ENCODE measurements around the gene GALNT7. TPM values are rescaled to one million over a fixed set of nuclear protein-coding genes. Genes with fewer than 3 reads are reported as not detected.

The GALNT7 gene
- total and polyA plus RNA-seq, 2 of the 13 experiments (the other 11 are each of a cell fraction or from before 2014, with no cell fraction given), result 0.08 to 0.13 TPM

- TF ChIP-seq HNF1A (IDR thresholded peaks at IDR 0.05; ENCODE audit: low read depth), result no peak
- TF ChIP-seq HNF1A (CRISPR knock-in tag; IDR thresholded peaks at IDR 0.05; ENCODE audit: borderline replicate concordance), result peak; percentile 32; the same call in 1 of the 2 replicates
- no peak for TF ChIP-seq MBNL3 (CRISPR knock-in tag; conservative IDR thresholded peaks at IDR 0.05)
- peak; percentile 81 for TF ChIP-seq KMT2A (CRISPR knock-in tag; IDR thresholded peaks at IDR 0.05)
- TF ChIP-seq ATF5 (CRISPR knock-in tag; IDR thresholded peaks at IDR 0.05; ENCODE audit: low read depth), result no peak
- peak; percentile 65 for TF ChIP-seq ASH2L (IDR thresholded peaks at IDR 0.05; ENCODE audit: insufficient read length, low read depth, low read length)
- TF ChIP-seq ZBTB20 (CRISPR knock-in tag; IDR thresholded peaks at IDR 0.05; ENCODE audit: borderline replicate concordance, low read depth), result peak; percentile 66; the same call in 1 of the 2 replicates
- peak; percentile 61; the same call in 1 of the 2 replicates for TF ChIP-seq ZFP41 (CRISPR knock-in tag; IDR thresholded peaks at IDR 0.05; ENCODE audit: borderline replicate concordance)
- TF ChIP-seq ZNF580 (CRISPR knock-in tag; IDR thresholded peaks at IDR 0.05; ENCODE audit: borderline replicate concordance, low read depth), result peak; percentile 50; the same call in 1 of the 2 replicates
- peak; percentile 50; the same call in 1 of the 2 replicates for TF ChIP-seq MEIS2 (CRISPR knock-in tag; IDR thresholded peaks at IDR 0.05)
- no peak for TF ChIP-seq AKAP8 (CRISPR knock-in tag; IDR thresholded peaks at IDR 0.05)
- TF ChIP-seq PRDM10 (CRISPR knock-in tag; IDR thresholded peaks at IDR 0.05; ENCODE audit: low read depth), result no peak
- TF ChIP-seq RXRB (CRISPR knock-in tag; IDR thresholded peaks at IDR 0.05; ENCODE audit: borderline replicate concordance), result no peak
- no peak for TF ChIP-seq MTF2 (CRISPR knock-in tag; IDR thresholded peaks at IDR 0.05; ENCODE audit: borderline replicate concordance)
- no peak for TF ChIP-seq NFYB (CRISPR knock-in tag; IDR thresholded peaks at IDR 0.05)
- peak; percentile 82; the same call in 1 of the 2 replicates for TF ChIP-seq HOXA5 (CRISPR knock-in tag; IDR thresholded peaks at IDR 0.05)
Measured at GRCh38 chr4:173370477-173371291, 202.1 kb downstream of the GALNT7 start, which contains the start of gene SAP30 (continued).

Data from HepG2 (cell line).